Trophoblast cell (in vitro differentiated cells and primary cell): ENCODE data around the gene EGFL8.
A peak's percentile ranks its signal among the peaks of the same experiment; 100 is the strongest.

Experiments
- DNase-seq, 2 donors: peaks; one replicate each; pipeline ENCODE4 v3.0.0-alpha.2; 2016
- H2AFZ ChIP-seq: 2 replicates; pipeline ENCODE4 v1.6.1; 2013; ENCODE audit warnings: low read length, moderate library complexity, mild to moderate bottlenecking; ENCODE audit not compliant: insufficient read depth, poor library complexity
- H2AK5ac ChIP-seq: 2 replicates; pipeline ENCODE4 v1.6.1; 2013; ENCODE audit warnings: mild to moderate bottlenecking, low read length
- H2BK120ac ChIP-seq: 2 replicates; pipeline ENCODE4 v1.6.1; 2013; ENCODE audit warnings: low read length, mild to moderate bottlenecking, moderate library complexity; ENCODE audit not compliant: insufficient read depth, poor library complexity
- H2BK12ac ChIP-seq: 2 replicates; pipeline ENCODE4 v1.6.1; 2013; ENCODE audit warnings: mild to moderate bottlenecking, low read length, moderate library complexity
- H2BK5ac ChIP-seq: 2 replicates; pipeline ENCODE4 v1.6.1; 2013; ENCODE audit warnings: low read length, low read depth, moderate library complexity, mild to moderate bottlenecking; ENCODE audit not compliant: poor library complexity
- H3K14ac ChIP-seq: 2 replicates; pipeline ENCODE4 v1.6.1; 2013; ENCODE audit warnings: mild to moderate bottlenecking, low read length
- H3K18ac ChIP-seq: 2 replicates; pipeline ENCODE4 v1.6.1; 2013; ENCODE audit warnings: mild to moderate bottlenecking, low read length
- H3K23ac ChIP-seq: 2 replicates; pipeline ENCODE4 v1.6.1; 2013; ENCODE audit warnings: low read length
- H3K27ac ChIP-seq: 2 replicates; pipeline ENCODE4 v1.5.1; 2013; ENCODE audit warnings: low read depth, mild to moderate bottlenecking, inconsistent platforms, low read length, moderate library complexity
- H3K27me3 ChIP-seq: 2 replicates; pipeline ENCODE4 v1.6.1; 2013; ENCODE audit warnings: inconsistent platforms, mild to moderate bottlenecking, low read length, moderate library complexity; ENCODE audit not compliant: insufficient read depth
- H3K36me3 ChIP-seq, 2 experiments: 1 replicate in 1 of 2; 2 replicates in 1 of 2; pipeline ENCODE4 v1.6.1; 2013; ENCODE audit warnings: low read length in 2 of 2, mild to moderate bottlenecking in 2 of 2, moderate library complexity in 1 of 2; ENCODE audit not compliant: insufficient read depth in 2 of 2, control insufficient read depth in 1 of 2
- H3K4ac ChIP-seq: 2 replicates; pipeline ENCODE4 v1.6.1; 2013; ENCODE audit warnings: low read depth, mild to moderate bottlenecking, low read length, moderate library complexity
- H3K4me1 ChIP-seq, 2 experiments: 1 replicate in 1 of 2; 2 replicates in 1 of 2; pipeline ENCODE4 v1.6.1; 2013; ENCODE audit warnings: low read length in 2 of 2, mild to moderate bottlenecking in 2 of 2, moderate library complexity in 1 of 2; ENCODE audit not compliant: insufficient read depth in 2 of 2, control insufficient read depth in 1 of 2
- H3K4me2 ChIP-seq: 2 replicates; pipeline ENCODE4 v1.6.1; 2013; ENCODE audit warnings: inconsistent platforms, mild to moderate bottlenecking, low read length, moderate library complexity
- H3K4me3 ChIP-seq: 2 replicates; pipeline ENCODE4 v1.5.1; 2013; ENCODE audit warnings: mild to moderate bottlenecking, low read depth, low read length, inconsistent platforms
- H3K79me1 ChIP-seq: one replicate; pipeline ENCODE4 v1.6.1; 2013; ENCODE audit warnings: low read length
- H3K79me2 ChIP-seq: 2 replicates; pipeline ENCODE4 v1.6.1; 2013; ENCODE audit warnings: low read length, mild to moderate bottlenecking; ENCODE audit not compliant: control insufficient read depth, insufficient read depth, poor library complexity
- H3K9ac ChIP-seq: 2 replicates; pipeline ENCODE4 v1.6.1; 2013; ENCODE audit warnings: mild to moderate bottlenecking, low read length
- H3K9me3 ChIP-seq: 2 replicates; pipeline ENCODE4 v1.6.1; 2013; ENCODE audit warnings: low read depth, mild to moderate bottlenecking, control low read depth, inconsistent platforms, low read length; ENCODE audit not compliant: insufficient read depth
- H4K12ac ChIP-seq: 2 replicates; pipeline ENCODE4 v1.6.1; 2013; ENCODE audit warnings: low read depth, mild to moderate bottlenecking, low read length, moderate library complexity
- H4K8ac ChIP-seq: 2 replicates; pipeline ENCODE4 v1.6.1; 2013; ENCODE audit warnings: low read depth, mild to moderate bottlenecking, low read length, moderate library complexity
- H4K91ac ChIP-seq: one replicate; pipeline ENCODE4 v1.6.1; 2013; ENCODE audit warnings: low read depth, mild to moderate bottlenecking, low read length, moderate library complexity
- whole genome bisulfite sequencing: extraction: QIAGEN DNeasy Blood & Tissue Kit; methylation state at CpG from one replicate; pipeline ENCODE4 v1.1.7; 2013; ENCODE audit warnings: missing lambda C conversion rate; ENCODE audit not compliant: insufficient read length, insufficient coverage; ENCODE audit errors: extremely low coverage; 5-methylcytosine and 5-hydroxymethylcytosine counted together

Gene EGFL8

GRCh38 chr6:32151863-32152768 lies 12.3 kb upstream of the EGFL8 start, which contains the start of gene PRRT1:
TSS of gene PRRT1 (minus strand) at chr6:32151939. CDS start at chr6:32151827, 112 bp downstream.
- no CpG with 5 or more reads among the region's 24 CpGs for WGBS

GRCh38 chr6:32152769-32153563 lies 11.4 kb upstream of the EGFL8 start:
- peak overlapping the region; percentile 86 for H3K18ac ChIP-seq
- peak overlapping the region; percentile 91 for H4K12ac ChIP-seq
- peaks cover 20% of the 10 kb centered on the region for H3K27me3 ChIP-seq
- peak overlapping the region; percentile 96 for H3K4me2 ChIP-seq
- peak overlapping the region; percentile 82 for H3K4me3 ChIP-seq
- H3K9me3 ChIP-seq, result peaks cover 3% of the 10 kb centered on the region
- DNase-seq, result peak in 1 of 2 donors; percentile 37
- H2BK12ac ChIP-seq, result peak overlapping the region; percentile 32
- no peak overlapping the region for H3K23ac ChIP-seq
- peak overlapping the region; percentile 37 for H3K27ac ChIP-seq
- peak overlapping the region; percentile 84 for H4K91ac ChIP-seq
- H2AFZ ChIP-seq, result peak overlapping the region; percentile 71
- H2AK5ac ChIP-seq, result no peak overlapping the region
- H3K4me1 ChIP-seq, result peaks cover 10 to 13% of the 10 kb centered on the region in 2 experiments
- no CpG with 5 or more reads among the region's 35 CpGs for WGBS
- peak overlapping the region; percentile 87 for H3K14ac ChIP-seq
- peak overlapping the region; percentile 84 for H2BK120ac ChIP-seq
- H3K36me3 ChIP-seq, result peaks cover 18 to 20% of the 10 kb centered on the region in 2 experiments
- H3K79me2 ChIP-seq, result peaks cover 14% of the 10 kb centered on the region
- H3K9ac ChIP-seq, result peak overlapping the region; percentile 43
- H2BK5ac ChIP-seq, result peak overlapping the region; percentile 87
- peak overlapping the region; percentile 81 for H4K8ac ChIP-seq
- H3K79me1 ChIP-seq, result peaks cover 19% of the 10 kb centered on the region
- peak overlapping the region; percentile 38 for H3K4ac ChIP-seq

More at GRCh38 chr6:32151863-32152768, 12.3 kb upstream of the EGFL8 start, which contains the start of gene PRRT1:
- Histone ChIP-seq H3K23ac (no peak within 1 kb of the TSS), H3K9ac (no peak within 1 kb of the TSS), H3K27ac (no peak within 1 kb of the TSS), H3K14ac (no peak within 1 kb of the TSS), H3K4me3 (no peak within 1 kb of the TSS), H3K79me2 (peaks cover 14% of the 10 kb centered on the region), H3K27me3 (peaks cover 20% of the 10 kb centered on the region), H3K18ac (no peak within 1 kb of the TSS), H3K4me2 (peak within 1 kb of the TSS; percentile 96), H3K9me3 (peaks cover 3% of the 10 kb centered on the region), H4K8ac (peak within 1 kb of the TSS; percentile 14), H4K12ac (no peak within 1 kb of the TSS), H3K36me3 (peaks cover 11 to 13% of the 10 kb centered on the region in 2 experiments), H4K91ac (peak within 1 kb of the TSS; percentile 45), H2BK120ac (no peak within 1 kb of the TSS), H2AFZ (no peak within 1 kb of the TSS), H2BK12ac (peak within 1 kb of the TSS; percentile 38), H2BK5ac (no peak within 1 kb of the TSS), H3K4me1 (peaks cover 10 to 13% of the 10 kb centered on the region in 2 experiments), H3K79me1 (peaks cover 19% of the 10 kb centered on the region), H3K4ac (no peak within 1 kb of the TSS), H2AK5ac (no peak within 1 kb of the TSS)
- no peak for DNase-seq

GRCh38 chr6:32153564-32154513 lies 10.6 kb upstream of the EGFL8 start, which contains the start of gene PPT2:
TSS of gene PPT2 (plus strand) at chr6:32154141. CDS start at chr6:32154595, 454 bp downstream.
- Histone ChIP-seq H3K14ac (peak within 1 kb of the TSS; percentile 89), H3K4me2 (peak within 1 kb of the TSS; percentile 96), H3K23ac (no peak within 1 kb of the TSS), H3K9me3 (peaks cover 2% of the 10 kb centered on the region), H2AFZ (peak within 1 kb of the TSS; percentile 96), H3K79me1 (peaks cover 19% of the 10 kb centered on the region), H2BK120ac (peak within 1 kb of the TSS; percentile 84), H3K79me2 (peaks cover 14% of the 10 kb centered on the region), H3K4ac (peak within 1 kb of the TSS; percentile 75), H2BK5ac (peak within 1 kb of the TSS; percentile 87), H2BK12ac (peak within 1 kb of the TSS; percentile 32), H2AK5ac (peak within 1 kb of the TSS; percentile 59), H3K18ac (peak within 1 kb of the TSS; percentile 86), H3K4me1 (peaks cover 10 to 13% of the 10 kb centered on the region in 2 experiments), H3K4me3 (peak within 1 kb of the TSS; percentile 82), H3K27ac (peak within 1 kb of the TSS; percentile 75), H3K27me3 (peaks cover 20% of the 10 kb centered on the region), H3K9ac (peak within 1 kb of the TSS; percentile 78), H4K91ac (peak within 1 kb of the TSS; percentile 84), H4K8ac (peak within 1 kb of the TSS; percentile 87), H4K12ac (peak within 1 kb of the TSS; percentile 91), H3K36me3 (peaks cover 20 to 23% of the 10 kb centered on the region in 2 experiments)
- WGBS, result no CpG with 5 or more reads among the region's 52 CpGs
- peak; percentile 38 to 58 for DNase-seq
